Calu3 (cell line): ENCODE measurements around the gene NTM. TPM values are rescaled to one million over a fixed set of nuclear protein-coding genes. Genes with fewer than 3 reads are reported as not detected.

Experiments used
- BruUV-seq: library from RNA; stranded (reverse); fragments of 400-500 nt; replicated peaks from 2 replicates; lab custom pipeline; 2021; lab: Mats Ljungman, UMichigan
- CTCF ChIA-PET: fragments of 300-600 bp; sonication (Branson Sonifier 250); formaldehyde crosslinking; loops from one replicate; lab custom pipeline; 2022; ENCODE audit warnings: antibody characterized with exemption; lab: Charles Lee
- DNase-seq: peaks from one replicate; pipeline ENCODE4 v3.0.0; 2022
- H3K27ac Mint-ChIP-seq: one replicate; pipeline ENCODE4 v1.8.0; 2022; ENCODE audit warnings: mixed read lengths; ENCODE audit not compliant: unreplicated experiment
- H3K27me3 Mint-ChIP-seq: one replicate; pipeline ENCODE4 v1.8.0; 2022; ENCODE audit warnings: mixed read lengths; ENCODE audit not compliant: unreplicated experiment
- H3K36me3 Mint-ChIP-seq: one replicate; pipeline ENCODE4 v1.8.0; 2022; ENCODE audit warnings: mild to moderate bottlenecking, moderate library complexity, mixed read lengths; ENCODE audit not compliant: insufficient read depth, unreplicated experiment
- H3K4me1 Mint-ChIP-seq: one replicate; pipeline ENCODE4 v1.8.0; 2022; ENCODE audit warnings: mild to moderate bottlenecking, low read depth, mixed read lengths; ENCODE audit not compliant: unreplicated experiment
- H3K4me3 Mint-ChIP-seq: one replicate; pipeline ENCODE4 v1.8.0; 2022; ENCODE audit warnings: mild to moderate bottlenecking, low read depth, moderate library complexity, mixed read lengths; ENCODE audit not compliant: unreplicated experiment
- H3K9me3 Mint-ChIP-seq: one replicate; pipeline ENCODE4 v1.8.0; 2022; ENCODE audit warnings: low read depth, mixed read lengths; ENCODE audit not compliant: unreplicated experiment
- intact Hi-C: fragments of 100-400 bp; cut with micrococcal nuclease; formaldehyde crosslinking; loops from one replicate; pipeline ENCODE4 v1.10.0; 2022; ENCODE audit not compliant: unreplicated experiment
- total RNA-seq: library from RNA; stranded (reverse); gene quantifications from 2 replicates; pipeline ENCODE4 v1.2.3, GENCODE V29; 2022
- TF ChIP-seq, protein P1 (sequence below): fragments of 200-600 bp; IDR thresholded peaks from one replicate; pipeline ENCODE4 v1.8.0; 2022; ENCODE audit warnings: antibody characterized with exemption; ENCODE audit not compliant: unreplicated experiment

NTM gene
- total RNA-seq, 1 experiment from 2014 or later: not detected

DNA sequence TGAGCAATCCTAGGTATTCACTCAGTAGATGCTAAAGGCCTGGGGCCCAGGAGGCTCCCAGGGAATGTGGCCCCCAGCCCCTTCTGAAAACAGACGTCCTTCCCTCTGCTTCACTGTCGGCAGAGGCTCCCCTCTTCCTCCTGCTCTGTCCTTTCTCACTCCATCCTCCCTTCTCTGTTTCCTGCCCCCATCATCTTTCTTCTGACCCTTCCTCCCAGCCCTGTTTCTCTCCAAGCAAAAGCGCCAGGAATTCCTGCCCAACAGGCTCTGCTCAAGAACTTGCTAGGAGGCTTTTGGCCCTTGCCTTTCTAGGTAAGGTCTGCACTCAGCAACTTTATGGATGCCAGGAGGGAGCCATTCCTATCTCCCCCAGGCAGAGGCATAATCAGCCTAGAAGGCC is 300.5 kb downstream of the NTM start:
- no TSS peak for BruUV-seq
- CTCF ChIA-PET: no interaction called here
- no peak for DNase-seq
- Mint-ChIP-seq H3K9me3 (peaks cover 5% of the 10 kb centered on the region), H3K36me3 (no peaks in the 10 kb centered on the region), H3K27ac (no peak overlapping the region), H3K27me3 (no peaks in the 10 kb centered on the region), H3K4me1 (no peaks in the 10 kb centered on the region), H3K4me3 (no peak overlapping the region)
- TF ChIP-seq, protein P1, sequence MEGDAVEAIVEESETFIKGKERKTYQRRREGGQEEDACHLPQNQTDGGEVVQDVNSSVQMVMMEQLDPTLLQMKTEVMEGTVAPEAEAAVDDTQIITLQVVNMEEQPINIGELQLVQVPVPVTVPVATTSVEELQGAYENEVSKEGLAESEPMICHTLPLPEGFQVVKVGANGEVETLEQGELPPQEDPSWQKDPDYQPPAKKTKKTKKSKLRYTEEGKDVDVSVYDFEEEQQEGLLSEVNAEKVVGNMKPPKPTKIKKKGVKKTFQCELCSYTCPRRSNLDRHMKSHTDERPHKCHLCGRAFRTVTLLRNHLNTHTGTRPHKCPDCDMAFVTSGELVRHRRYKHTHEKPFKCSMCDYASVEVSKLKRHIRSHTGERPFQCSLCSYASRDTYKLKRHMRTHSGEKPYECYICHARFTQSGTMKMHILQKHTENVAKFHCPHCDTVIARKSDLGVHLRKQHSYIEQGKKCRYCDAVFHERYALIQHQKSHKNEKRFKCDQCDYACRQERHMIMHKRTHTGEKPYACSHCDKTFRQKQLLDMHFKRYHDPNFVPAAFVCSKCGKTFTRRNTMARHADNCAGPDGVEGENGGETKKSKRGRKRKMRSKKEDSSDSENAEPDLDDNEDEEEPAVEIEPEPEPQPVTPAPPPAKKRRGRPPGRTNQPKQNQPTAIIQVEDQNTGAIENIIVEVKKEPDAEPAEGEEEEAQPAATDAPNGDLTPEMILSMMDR: no peak
- intact Hi-C loops: loop anchor here (10.0 kb wide), 1 partner anchor 646 kb away; no protein-coding TSS in a partner anchor

DNA sequence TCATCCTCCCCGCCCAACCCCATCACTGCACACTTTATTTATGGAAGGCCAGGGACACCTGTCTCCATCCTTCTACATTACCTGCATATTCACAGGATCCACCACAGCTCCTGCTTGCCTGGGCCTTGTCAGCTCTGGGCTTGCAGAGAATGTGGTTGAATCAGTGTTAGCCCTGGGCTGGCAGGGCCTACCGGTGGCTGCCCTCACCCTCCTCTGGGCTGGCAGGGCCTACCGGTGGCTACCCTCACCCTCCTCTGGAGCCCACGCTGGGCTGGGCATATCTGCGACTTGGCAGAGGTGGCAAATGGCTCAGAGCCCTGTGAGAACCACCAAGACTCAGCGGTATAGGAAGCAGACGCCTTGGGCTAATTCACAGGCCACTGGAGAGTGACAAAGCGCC is 300.9 kb downstream of the NTM start:
- no TSS peak for BruUV-seq
- no peak for DNase-seq
- intact Hi-C loops: loop anchor here (10.0 kb wide), 1 partner anchor 647 kb away; no protein-coding TSS in a partner anchor
- no peak overlapping the region for H3K4me3 Mint-ChIP-seq
- H3K9me3 Mint-ChIP-seq: peaks cover 5% of the 10 kb centered on the region
- no peaks in the 10 kb centered on the region for H3K27me3 Mint-ChIP-seq
- TF ChIP-seq, protein P1: no peak
- no peaks in the 10 kb centered on the region for H3K36me3 Mint-ChIP-seq
- no peak overlapping the region for H3K27ac Mint-ChIP-seq
- H3K4me1 Mint-ChIP-seq: no peaks in the 10 kb centered on the region
- CTCF ChIA-PET: no interaction called here

DNA sequence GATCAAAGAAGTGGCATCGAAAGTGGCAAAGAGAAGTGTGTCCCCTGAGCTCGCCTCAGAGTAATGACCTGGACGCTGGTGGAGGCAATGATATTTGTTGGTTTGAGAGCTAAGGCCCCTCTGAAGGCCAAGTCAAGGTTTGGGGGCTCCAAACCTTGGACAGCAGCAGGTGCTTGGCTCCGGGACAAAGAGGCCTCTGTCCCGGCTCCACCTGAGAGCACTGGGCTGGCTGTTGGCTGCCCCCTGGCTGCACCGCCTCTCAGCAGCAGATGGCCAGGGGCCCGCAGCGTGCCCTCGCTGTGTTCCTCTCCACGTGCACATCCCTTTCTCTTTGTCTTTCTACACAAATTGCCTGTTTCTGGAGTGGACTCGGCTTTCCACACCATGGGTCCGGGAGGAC is 301.3 kb downstream of the NTM start:
- no TSS peak for BruUV-seq
- H3K27me3 Mint-ChIP-seq: no peaks in the 10 kb centered on the region
- intact Hi-C loops: loop anchor here (10.0 kb wide), 1 partner anchor 647 kb away; no protein-coding TSS in a partner anchor
- peaks cover 5% of the 10 kb centered on the region for H3K9me3 Mint-ChIP-seq
- DNase-seq: no peak
- H3K27ac Mint-ChIP-seq: no peak overlapping the region
- no peak overlapping the region for H3K4me3 Mint-ChIP-seq
- no peaks in the 10 kb centered on the region for H3K4me1 Mint-ChIP-seq
- CTCF ChIA-PET: no interaction called here
- H3K36me3 Mint-ChIP-seq: no peaks in the 10 kb centered on the region
- TF ChIP-seq, protein P1: no peak

DNA sequence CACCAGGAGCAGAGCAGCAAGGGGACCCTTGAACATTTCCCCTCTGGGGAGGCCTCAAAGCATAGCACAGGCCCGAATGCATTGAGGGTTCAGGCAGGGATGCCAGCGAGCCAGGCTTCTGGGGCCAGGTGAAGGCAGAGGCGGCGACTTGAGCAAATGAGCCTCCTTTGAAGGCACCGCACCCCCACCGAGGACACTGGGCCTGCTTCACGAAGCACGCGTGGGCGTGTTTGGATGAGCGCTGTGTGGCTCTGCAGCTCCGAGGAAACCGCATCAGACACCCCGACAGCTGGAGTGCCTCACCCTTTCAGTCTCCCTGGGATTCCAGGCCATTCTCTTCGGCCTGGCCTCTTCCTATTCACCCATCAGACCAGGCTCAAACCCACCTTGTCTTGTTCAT is 301.8 kb downstream of the NTM start:
- no peaks in the 10 kb centered on the region for H3K4me1 Mint-ChIP-seq
- intact Hi-C loops: loop anchor here (10.0 kb wide), 1 partner anchor 647 kb away; no protein-coding TSS in a partner anchor
- H3K36me3 Mint-ChIP-seq: no peaks in the 10 kb centered on the region
- no peak for DNase-seq
- CTCF ChIA-PET: no interaction called here
- no TSS peak for BruUV-seq
- H3K27me3 Mint-ChIP-seq: no peaks in the 10 kb centered on the region
- no peak overlapping the region for H3K27ac Mint-ChIP-seq
- TF ChIP-seq, protein P1: no peak
- no peak overlapping the region for H3K4me3 Mint-ChIP-seq
- peaks cover 5% of the 10 kb centered on the region for H3K9me3 Mint-ChIP-seq
